CD14-positive monocyte (primary cell): ENCODE measurements around the gene ERMAP. TPM values are rescaled to one million over a fixed set of nuclear protein-coding genes. Genes with fewer than 3 reads are reported as not detected.

Experiments
- DNase-seq, 3 donors: peaks; one replicate each; pipeline ENCODE4 v3.0.0-alpha.2; 2011 to 2022
- H2AFZ ChIP-seq: 2 replicates; pipeline ENCODE4 v1.6.0; 2012; ENCODE audit warnings: mild to moderate bottlenecking, low read depth, low read length, inconsistent platforms; ENCODE audit not compliant: insufficient read depth, poor library complexity, severe bottlenecking
- H3K27ac ChIP-seq, 2 donors: 1 replicate in 1 of 2; 2 replicates in 1 of 2; pipeline ENCODE4 v1.5.1; 2012 to 2013; ENCODE audit warnings: low read length in 2 of 2, control low read depth in 1 of 2, inconsistent platforms in 1 of 2, low read depth in 1 of 2, mild to moderate bottlenecking in 1 of 2
- H3K27me3 ChIP-seq, 2 donors: one replicate each; pipeline versions ENCODE4 v1.6.0 to v1.6.1; 2011 to 2013; ENCODE audit warnings: low read length in 2 of 2; ENCODE audit not compliant: control insufficient read depth in 2 of 2, insufficient read depth in 2 of 2
- H3K36me3 ChIP-seq, 2 donors: replicated peaks in 1 of 2; 1 replicate in 1 of 2; 2 replicates in 1 of 2; pipeline versions ENCODE4 v1.5.1 to v1.6.1; 2012 to 2013; ENCODE audit warnings: low read length in 2 of 2, control low read depth in 1 of 2, inconsistent platforms in 1 of 2, mild to moderate bottlenecking in 1 of 2; ENCODE audit not compliant: insufficient read depth in 2 of 2, control insufficient read depth in 1 of 2
- H3K4me1 ChIP-seq, 2 donors: 1 replicate in 1 of 2; 2 replicates in 1 of 2; pipeline versions ENCODE4 v1.5.1 to v1.6.1; 2012 to 2013; ENCODE audit warnings: low read length in 2 of 2, control low read depth in 1 of 2, inconsistent platforms in 1 of 2, mild to moderate bottlenecking in 1 of 2, moderate library complexity in 1 of 2; ENCODE audit not compliant: insufficient read depth in 2 of 2, control insufficient read depth in 1 of 2
- H3K4me2 ChIP-seq: replicated peaks from 2 replicates; pipeline ENCODE3; 2012; ENCODE audit warnings: low read length, moderate library complexity, mild to moderate bottlenecking; ENCODE audit not compliant: poor library complexity, severe bottlenecking; ENCODE audit errors: extremely low read depth
- H3K4me3 ChIP-seq, 3 experiments: fragments of 200-600 bp in 1 of 3; sonication (generic) in 1 of 3; replicated peaks in 1 of 3; 1 replicate in 2 of 3; 2 replicates in 1 of 3; pipeline ENCODE4 v1.5.1; 2011 to 2013; ENCODE audit warnings: low read length in 3 of 3, mild to moderate bottlenecking in 3 of 3, control low read depth in 2 of 3, low read depth in 2 of 3, inconsistent platforms in 1 of 3, moderate library complexity in 1 of 3
- H3K79me2 ChIP-seq: 2 replicates; pipeline ENCODE4 v1.6.0; 2012; ENCODE audit warnings: mild to moderate bottlenecking, control low read depth, inconsistent platforms, low read length, moderate library complexity; ENCODE audit not compliant: insufficient read depth
- H3K9ac ChIP-seq: 2 replicates; pipeline ENCODE4 v1.6.0; 2017; ENCODE audit warnings: low read length, mild to moderate bottlenecking; ENCODE audit not compliant: insufficient read depth, poor library complexity, severe bottlenecking
- H3K9me3 ChIP-seq, 2 donors: replicated peaks in 1 of 2; 1 replicate in 1 of 2; 2 replicates in 1 of 2; pipeline versions ENCODE4 v1.5.1 to v1.6.1; 2012 to 2013; ENCODE audit warnings: low read length in 2 of 2, control low read depth in 1 of 2; ENCODE audit not compliant: control insufficient read depth in 1 of 2, insufficient read depth in 1 of 2
- H4K20me1 ChIP-seq: 2 replicates; pipeline ENCODE4 v1.6.0; 2012; ENCODE audit warnings: mild to moderate bottlenecking, low read length, control low read depth, moderate library complexity; ENCODE audit not compliant: insufficient read depth
- H3K27ac Mint-ChIP-seq, 7 donors: one replicate each; pipeline ENCODE4 v1.8.0; 2020; ENCODE audit warnings: mild to moderate bottlenecking in 7 of 7, mixed read lengths in 7 of 7, moderate library complexity in 6 of 7, inconsistent platforms in 2 of 7
- H3K27me3 Mint-ChIP-seq, 3 donors: one replicate each; pipeline ENCODE4 v1.8.0; 2021 to 2022; ENCODE audit warnings: low read depth in 3 of 3, mild to moderate bottlenecking in 3 of 3, mixed read lengths in 3 of 3, moderate library complexity in 3 of 3, inconsistent platforms in 1 of 3
- H3K36me3 Mint-ChIP-seq, 2 donors: one replicate each; pipeline ENCODE4 v1.8.0; 2020; ENCODE audit warnings: mixed read lengths in 2 of 2, inconsistent platforms in 1 of 2, mild to moderate bottlenecking in 1 of 2
- H3K4me1 Mint-ChIP-seq: one replicate; pipeline ENCODE4 v1.8.0; 2020; ENCODE audit warnings: mild to moderate bottlenecking, mixed read lengths
- H3K4me3 Mint-ChIP-seq, 2 donors: one replicate each; pipeline ENCODE4 v1.8.0; 2020; ENCODE audit warnings: mild to moderate bottlenecking in 2 of 2, mixed read lengths in 2 of 2, moderate library complexity in 1 of 2
- H3K9me3 Mint-ChIP-seq, 7 donors: one replicate each; pipeline ENCODE4 v1.8.0; 2020 to 2022; ENCODE audit warnings: mixed read lengths in 7 of 7, mild to moderate bottlenecking in 6 of 7, moderate library complexity in 6 of 7, inconsistent platforms in 2 of 7
- WGBS: methylation state at CpG from one replicate; pipeline ENCODE4 v1.1.5; 2013; ENCODE audit warnings: missing lambda C conversion rate; ENCODE audit not compliant: insufficient coverage; 5-methylcytosine and 5-hydroxymethylcytosine counted together
- intact Hi-C, 2 donors: fragments of 100-400 bp; cut with micrococcal nuclease; formaldehyde crosslinking; loops; one replicate each; pipeline versions ENCODE4 v1.15.0 to v1.15.1; 2023
- polyA plus RNA-seq, 3 donors: library from polyadenylated mRNA; depleted of rRNA in 1 of 3; unstranded in 2 of 3; stranded (reverse) in 1 of 3; fragments of 300-500 nt in 2 of 3; fragments of >200 nt in 1 of 3; fragmentation: Illumina TruSeq in 2 of 3; gene quantifications; 1 replicate in 2 of 3; 2 replicates in 1 of 3; pipeline ENCODE4 v1.2.3, GENCODE V29; 2012 to 2021
- TF ChIP-seq, protein P1 (sequence below): fragments of 200-600 bp; IDR thresholded peaks from one replicate; pipeline ENCODE4 v1.8.0; 2022; ENCODE audit warnings: antibody characterized with exemption, mild to moderate bottlenecking

Gene ERMAP
- polyA plus RNA-seq, 3 donors, result 6.0 to 22.7 (median 8.4) TPM

- no CpG with 5 or more reads among the region's 3 CpGs for WGBS
- Histone ChIP-seq H3K4me1 (no peaks in the 10 kb centered on the region), H3K79me2 (no peaks in the 10 kb centered on the region), H2AFZ (no peak overlapping the region), H3K27me3 (no peaks in the 10 kb centered on the region), H3K4me2 (no peak overlapping the region), H4K20me1 (no peaks in the 10 kb centered on the region), H3K4me3 (no peak overlapping the region), H3K9me3 (no peaks in the 10 kb centered on the region), H3K27ac (no peak overlapping the region), H3K36me3 (no peaks in the 10 kb centered on the region), H3K9ac (no peak overlapping the region)
- no peak for DNase-seq
- TF ChIP-seq, protein P1, sequence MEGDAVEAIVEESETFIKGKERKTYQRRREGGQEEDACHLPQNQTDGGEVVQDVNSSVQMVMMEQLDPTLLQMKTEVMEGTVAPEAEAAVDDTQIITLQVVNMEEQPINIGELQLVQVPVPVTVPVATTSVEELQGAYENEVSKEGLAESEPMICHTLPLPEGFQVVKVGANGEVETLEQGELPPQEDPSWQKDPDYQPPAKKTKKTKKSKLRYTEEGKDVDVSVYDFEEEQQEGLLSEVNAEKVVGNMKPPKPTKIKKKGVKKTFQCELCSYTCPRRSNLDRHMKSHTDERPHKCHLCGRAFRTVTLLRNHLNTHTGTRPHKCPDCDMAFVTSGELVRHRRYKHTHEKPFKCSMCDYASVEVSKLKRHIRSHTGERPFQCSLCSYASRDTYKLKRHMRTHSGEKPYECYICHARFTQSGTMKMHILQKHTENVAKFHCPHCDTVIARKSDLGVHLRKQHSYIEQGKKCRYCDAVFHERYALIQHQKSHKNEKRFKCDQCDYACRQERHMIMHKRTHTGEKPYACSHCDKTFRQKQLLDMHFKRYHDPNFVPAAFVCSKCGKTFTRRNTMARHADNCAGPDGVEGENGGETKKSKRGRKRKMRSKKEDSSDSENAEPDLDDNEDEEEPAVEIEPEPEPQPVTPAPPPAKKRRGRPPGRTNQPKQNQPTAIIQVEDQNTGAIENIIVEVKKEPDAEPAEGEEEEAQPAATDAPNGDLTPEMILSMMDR, result no peak
- H3K27ac Mint-ChIP-seq, result no peak overlapping the region
- H3K4me3 Mint-ChIP-seq, result no peak overlapping the region
- no peaks in the 10 kb centered on the region for H3K9me3 Mint-ChIP-seq
- no peaks in the 10 kb centered on the region for H3K4me1 Mint-ChIP-seq
- peaks cover 2% of the 10 kb centered on the region in 3 donors for H3K27me3 Mint-ChIP-seq
- no peaks in the 10 kb centered on the region for H3K36me3 Mint-ChIP-seq
- intact Hi-C loops, result no loop called here
Observed at GRCh38 chr1:42797414-42797813, 19.5 kb upstream of the ERMAP start.

GRCh38 chr1:42797979-42798378, 18.9 kb upstream of the ERMAP start:
- no peak overlapping the region for H3K9ac ChIP-seq
- no peaks in the 10 kb centered on the region for H3K36me3 ChIP-seq
- no peak overlapping the region for H3K27ac ChIP-seq
- peaks cover 2% of the 10 kb centered on the region in 3 donors for H3K27me3 Mint-ChIP-seq
- intact Hi-C loops, result no loop called here
- no peaks in the 10 kb centered on the region for H3K79me2 ChIP-seq
- no peaks in the 10 kb centered on the region for H4K20me1 ChIP-seq
- H3K4me1 Mint-ChIP-seq, result no peaks in the 10 kb centered on the region
- no peak overlapping the region for H2AFZ ChIP-seq
- no peak overlapping the region for H3K4me3 ChIP-seq
- no peaks in the 10 kb centered on the region for H3K9me3 ChIP-seq
- H3K9me3 Mint-ChIP-seq, result no peaks in the 10 kb centered on the region
- H3K4me3 Mint-ChIP-seq, result no peak overlapping the region
- 90% methylated on average over 4 of the region's 5 CpGs for WGBS
- no peak for DNase-seq
- no peaks in the 10 kb centered on the region for H3K4me1 ChIP-seq
- TF ChIP-seq, protein P1, result no peak
- no peak overlapping the region for H3K27ac Mint-ChIP-seq
- H3K36me3 Mint-ChIP-seq, result no peaks in the 10 kb centered on the region
- H3K4me2 ChIP-seq, result no peak overlapping the region
- H3K27me3 ChIP-seq, result no peaks in the 10 kb centered on the region
